ENCODE measurements around the gene MTCL3.

MTCL3 gene

DNA sequence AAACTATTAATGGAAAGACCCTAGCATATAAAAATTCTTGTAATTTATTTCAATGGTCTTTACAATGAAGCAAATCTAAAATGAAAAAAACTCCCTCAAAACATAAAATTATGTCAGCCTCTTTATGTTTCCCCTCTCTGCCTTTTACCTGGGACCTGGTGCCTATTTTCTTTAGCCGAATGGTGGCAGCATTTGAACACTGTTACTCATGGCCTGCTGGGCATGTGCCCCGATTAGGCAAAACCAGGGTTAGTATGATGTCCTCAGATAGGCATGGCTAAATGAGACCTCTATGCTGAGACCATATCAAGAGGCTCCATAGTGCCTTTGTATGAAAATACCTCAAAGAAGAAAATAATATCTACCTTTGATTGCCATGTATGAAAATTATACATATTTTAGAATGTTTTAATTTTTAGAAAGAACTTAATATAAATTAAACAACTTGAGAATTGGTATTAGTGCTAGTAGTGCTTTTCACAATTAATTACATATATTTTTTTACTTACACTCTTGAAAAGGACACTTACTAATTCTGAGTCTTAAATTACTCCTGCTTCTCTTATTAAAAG, 35.4 kb upstream of the MTCL3 start:
- no peaks in the 10 kb centered on the region for H3K27me3 Mint-ChIP-seq (ENCODE audit: low read depth)
- ChIA-PET CTCF (interaction anchor here (0.7 to 1.2 kb wide), 3 partner anchors 52 to 135 kb away, joined by 3 to 4 read pairs (median 4); no protein-coding TSS in a partner anchor), POLR2A (no interaction called here)
- peak; percentile 97 for ATAC-seq
- H3K36me3 Mint-ChIP-seq = no peaks in the 10 kb centered on the region
- DNase-seq (ENCODE audit: low spot score) = peak; percentile 36
- H3K4me1 Mint-ChIP-seq = no peaks in the 10 kb centered on the region
- H3K4me3 Mint-ChIP-seq = no peak overlapping the region
- no peak for TF ChIP-seq ZNF219 (CRISPR knock-in tag; IDR thresholded peaks at IDR 0.05; ENCODE audit: borderline replicate concordance)
- TF ChIP-seq, protein P1, sequence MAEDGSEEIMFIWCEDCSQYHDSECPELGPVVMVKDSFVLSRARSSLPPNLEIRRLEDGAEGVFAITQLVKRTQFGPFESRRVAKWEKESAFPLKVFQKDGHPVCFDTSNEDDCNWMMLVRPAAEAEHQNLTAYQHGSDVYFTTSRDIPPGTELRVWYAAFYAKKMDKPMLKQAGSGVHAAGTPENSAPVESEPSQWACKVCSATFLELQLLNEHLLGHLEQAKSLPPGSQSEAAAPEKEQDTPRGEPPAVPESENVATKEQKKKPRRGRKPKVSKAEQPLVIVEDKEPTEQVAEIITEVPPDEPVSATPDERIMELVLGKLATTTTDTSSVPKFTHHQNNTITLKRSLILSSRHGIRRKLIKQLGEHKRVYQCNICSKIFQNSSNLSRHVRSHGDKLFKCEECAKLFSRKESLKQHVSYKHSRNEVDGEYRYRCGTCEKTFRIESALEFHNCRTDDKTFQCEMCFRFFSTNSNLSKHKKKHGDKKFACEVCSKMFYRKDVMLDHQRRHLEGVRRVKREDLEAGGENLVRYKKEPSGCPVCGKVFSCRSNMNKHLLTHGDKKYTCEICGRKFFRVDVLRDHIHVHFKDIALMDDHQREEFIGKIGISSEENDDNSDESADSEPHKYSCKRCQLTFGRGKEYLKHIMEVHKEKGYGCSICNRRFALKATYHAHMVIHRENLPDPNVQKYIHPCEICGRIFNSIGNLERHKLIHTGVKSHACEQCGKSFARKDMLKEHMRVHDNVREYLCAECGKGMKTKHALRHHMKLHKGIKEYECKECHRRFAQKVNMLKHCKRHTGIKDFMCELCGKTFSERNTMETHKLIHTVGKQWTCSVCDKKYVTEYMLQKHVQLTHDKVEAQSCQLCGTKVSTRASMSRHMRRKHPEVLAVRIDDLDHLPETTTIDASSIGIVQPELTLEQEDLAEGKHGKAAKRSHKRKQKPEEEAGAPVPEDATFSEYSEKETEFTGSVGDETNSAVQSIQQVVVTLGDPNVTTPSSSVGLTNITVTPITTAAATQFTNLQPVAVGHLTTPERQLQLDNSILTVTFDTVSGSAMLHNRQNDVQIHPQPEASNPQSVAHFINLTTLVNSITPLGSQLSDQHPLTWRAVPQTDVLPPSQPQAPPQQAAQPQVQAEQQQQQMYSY (CRISPR knock-in tag; IDR thresholded peaks at IDR 0.05) = no peak
- TF ChIP-seq, protein P2, sequence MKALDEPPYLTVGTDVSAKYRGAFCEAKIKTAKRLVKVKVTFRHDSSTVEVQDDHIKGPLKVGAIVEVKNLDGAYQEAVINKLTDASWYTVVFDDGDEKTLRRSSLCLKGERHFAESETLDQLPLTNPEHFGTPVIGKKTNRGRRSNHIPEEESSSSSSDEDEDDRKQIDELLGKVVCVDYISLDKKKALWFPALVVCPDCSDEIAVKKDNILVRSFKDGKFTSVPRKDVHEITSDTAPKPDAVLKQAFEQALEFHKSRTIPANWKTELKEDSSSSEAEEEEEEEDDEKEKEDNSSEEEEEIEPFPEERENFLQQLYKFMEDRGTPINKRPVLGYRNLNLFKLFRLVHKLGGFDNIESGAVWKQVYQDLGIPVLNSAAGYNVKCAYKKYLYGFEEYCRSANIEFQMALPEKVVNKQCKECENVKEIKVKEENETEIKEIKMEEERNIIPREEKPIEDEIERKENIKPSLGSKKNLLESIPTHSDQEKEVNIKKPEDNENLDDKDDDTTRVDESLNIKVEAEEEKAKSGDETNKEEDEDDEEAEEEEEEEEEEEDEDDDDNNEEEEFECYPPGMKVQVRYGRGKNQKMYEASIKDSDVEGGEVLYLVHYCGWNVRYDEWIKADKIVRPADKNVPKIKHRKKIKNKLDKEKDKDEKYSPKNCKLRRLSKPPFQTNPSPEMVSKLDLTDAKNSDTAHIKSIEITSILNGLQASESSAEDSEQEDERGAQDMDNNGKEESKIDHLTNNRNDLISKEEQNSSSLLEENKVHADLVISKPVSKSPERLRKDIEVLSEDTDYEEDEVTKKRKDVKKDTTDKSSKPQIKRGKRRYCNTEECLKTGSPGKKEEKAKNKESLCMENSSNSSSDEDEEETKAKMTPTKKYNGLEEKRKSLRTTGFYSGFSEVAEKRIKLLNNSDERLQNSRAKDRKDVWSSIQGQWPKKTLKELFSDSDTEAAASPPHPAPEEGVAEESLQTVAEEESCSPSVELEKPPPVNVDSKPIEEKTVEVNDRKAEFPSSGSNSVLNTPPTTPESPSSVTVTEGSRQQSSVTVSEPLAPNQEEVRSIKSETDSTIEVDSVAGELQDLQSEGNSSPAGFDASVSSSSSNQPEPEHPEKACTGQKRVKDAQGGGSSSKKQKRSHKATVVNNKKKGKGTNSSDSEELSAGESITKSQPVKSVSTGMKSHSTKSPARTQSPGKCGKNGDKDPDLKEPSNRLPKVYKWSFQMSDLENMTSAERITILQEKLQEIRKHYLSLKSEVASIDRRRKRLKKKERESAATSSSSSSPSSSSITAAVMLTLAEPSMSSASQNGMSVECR (CRISPR knock-in tag; IDR thresholded peaks at IDR 0.05; ENCODE audit: borderline replicate concordance) = no peak
- no peak for TF ChIP-seq SMAD3 (CRISPR knock-in tag; IDR thresholded peaks at IDR 0.05; ENCODE audit: borderline replicate concordance)
- TF ChIP-seq ELF4 (CRISPR knock-in tag; IDR thresholded peaks at IDR 0.05; ENCODE audit: low read depth) = no peak
- no peak for TF ChIP-seq CREB1 (CRISPR knock-in tag; IDR thresholded peaks at IDR 0.05)
- TF ChIP-seq JAZF1 (CRISPR knock-in tag; IDR thresholded peaks at IDR 0.05) = no peak
- no peak for TF ChIP-seq ATF1 (CRISPR knock-in tag; IDR thresholded peaks at IDR 0.05)
- TF ChIP-seq, protein P3, sequence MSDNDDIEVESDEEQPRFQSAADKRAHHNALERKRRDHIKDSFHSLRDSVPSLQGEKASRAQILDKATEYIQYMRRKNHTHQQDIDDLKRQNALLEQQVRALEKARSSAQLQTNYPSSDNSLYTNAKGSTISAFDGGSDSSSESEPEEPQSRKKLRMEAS (CRISPR knock-in tag; IDR thresholded peaks at IDR 0.05) = no peak
- TF ChIP-seq, protein P4, sequence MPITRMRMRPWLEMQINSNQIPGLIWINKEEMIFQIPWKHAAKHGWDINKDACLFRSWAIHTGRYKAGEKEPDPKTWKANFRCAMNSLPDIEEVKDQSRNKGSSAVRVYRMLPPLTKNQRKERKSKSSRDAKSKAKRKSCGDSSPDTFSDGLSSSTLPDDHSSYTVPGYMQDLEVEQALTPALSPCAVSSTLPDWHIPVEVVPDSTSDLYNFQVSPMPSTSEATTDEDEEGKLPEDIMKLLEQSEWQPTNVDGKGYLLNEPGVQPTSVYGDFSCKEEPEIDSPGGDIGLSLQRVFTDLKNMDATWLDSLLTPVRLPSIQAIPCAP (CRISPR knock-in tag; IDR thresholded peaks at IDR 0.05) = no peak
- TF ChIP-seq ZNF396 (CRISPR knock-in tag; IDR thresholded peaks at IDR 0.05; ENCODE audit: borderline replicate concordance) = no peak
- TF ChIP-seq ZNF671 (CRISPR knock-in tag; IDR thresholded peaks at IDR 0.05) = no peak
- no peak for TF ChIP-seq ETV6 (CRISPR knock-in tag; IDR thresholded peaks at IDR 0.05)
- no peak for TF ChIP-seq KAT7 (CRISPR knock-in tag; IDR thresholded peaks at IDR 0.05; ENCODE audit: borderline replicate concordance)
- TF ChIP-seq ZNF232 (CRISPR knock-in tag; IDR thresholded peaks at IDR 0.05) = no peak
- TF ChIP-seq ZNF423 (CRISPR knock-in tag; IDR thresholded peaks at IDR 0.05) = no peak
- no peak overlapping the region for H3K27ac Mint-ChIP-seq
- no peaks in the 10 kb centered on the region for H3K9me3 Mint-ChIP-seq

DNA sequence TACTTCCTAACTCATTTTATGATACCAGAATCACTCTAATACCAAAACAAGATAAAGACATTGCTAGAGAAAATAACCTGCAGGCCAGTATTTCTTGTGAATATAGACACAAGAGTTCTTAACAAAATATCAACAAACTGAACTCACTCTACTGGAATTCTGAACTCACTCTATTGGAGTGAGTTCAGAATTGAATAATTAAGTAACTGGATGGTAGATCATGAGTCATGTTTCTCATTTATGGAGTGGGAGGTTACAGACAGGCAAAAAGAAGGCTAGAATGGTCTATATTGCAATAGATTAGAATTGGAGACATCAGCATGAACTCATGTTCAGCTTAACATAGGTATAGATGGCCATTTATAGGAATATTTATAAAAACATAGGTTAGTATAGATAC, 31.3 kb upstream of the MTCL3 start:
- no peak for DNase-seq (ENCODE audit: low spot score)
- peaks cover 3% of the 10 kb centered on the region; the same call in 1 of the 2 replicates for H3K4me1 Mint-ChIP-seq
- no peak for TF ChIP-seq ZNF263 (CRISPR knock-in tag; IDR thresholded peaks at IDR 0.05; ENCODE audit: low read depth)
- ChIA-PET CTCF (no interaction called here), POLR2A (no interaction called here)
- no peak for ATAC-seq
- no peaks in the 10 kb centered on the region for H3K27me3 Mint-ChIP-seq (ENCODE audit: low read depth)
- no peaks in the 10 kb centered on the region for H3K9me3 Mint-ChIP-seq
- H3K36me3 Mint-ChIP-seq = no peaks in the 10 kb centered on the region
- no peak overlapping the region for H3K4me3 Mint-ChIP-seq
- H3K27ac Mint-ChIP-seq = no peak overlapping the region
